ENCODE measurements around the gene ZNF76.

ZNF76 gene

GRCh38 chr6:35228481-35228880, 31.1 kb upstream of the ZNF76 start:
- TF ChIP-seq CTCF (IDR thresholded peaks at IDR 0.05): no peak

GRCh38 chr6:35229304-35229703, 30.2 kb upstream of the ZNF76 start:
- no peak for TF ChIP-seq CTCF (IDR thresholded peaks at IDR 0.05)

GRCh38 chr6:35230498-35230897, 29.0 kb upstream of the ZNF76 start:
- TF ChIP-seq CTCF (IDR thresholded peaks at IDR 0.05): no peak

- no peak for TF ChIP-seq CTCF (IDR thresholded peaks at IDR 0.05)
These were observed 28.6 kb upstream of the ZNF76 start for GRCh38 chr6:35230950-35231349.

- no peak for TF ChIP-seq CTCF (IDR thresholded peaks at IDR 0.05)
These were observed 28.0 kb upstream of the ZNF76 start for GRCh38 chr6:35231563-35231962.

- no peak for TF ChIP-seq CTCF (IDR thresholded peaks at IDR 0.05)
These were observed 24.6 kb upstream of the ZNF76 start for GRCh38 chr6:35234901-35235300.

- TF ChIP-seq CTCF (IDR thresholded peaks at IDR 0.05): no peak
These were observed 23.3 kb upstream of the ZNF76 start for GRCh38 chr6:35236223-35236622.

- no peak for TF ChIP-seq CTCF (IDR thresholded peaks at IDR 0.05)
These were observed 22.1 kb upstream of the ZNF76 start for GRCh38 chr6:35237476-35237875.
